PC-9 (cell line): ENCODE results near the gene NPHP4. TPM values are rescaled to one million over a fixed set of nuclear protein-coding genes. Genes with fewer than 3 reads are reported as not detected.

ENCODE experiments used
- BruUV-seq: library from RNA; stranded (reverse); fragments of 400-500 nt; replicated peaks from 2 replicates; lab custom pipeline; 2021; lab: Mats Ljungman, UMichigan
- CTCF ChIA-PET: fragments of 300-600 bp; sonication (Branson Sonifier 250); formaldehyde crosslinking; loops from one replicate; lab custom pipeline; 2022; ENCODE audit warnings: antibody characterized with exemption; lab: Charles Lee
- POLR2A ChIA-PET: fragments of 300-600 bp; sonication (Branson Sonifier 250); formaldehyde crosslinking; loops from one replicate; lab custom pipeline; 2022; ENCODE audit warnings: antibody characterized with exemption; ENCODE audit not compliant: unreplicated experiment; lab: Charles Lee
- DNase-seq, 2 experiments: peaks; one replicate each; pipeline versions ENCODE4 v3.0.0 to v3.0.0-alpha.2; 2015 to 2022; ENCODE audit warnings: mixed read lengths in 1 of 2
- H2AFZ ChIP-seq: fragments of 200-600 bp; sonication (generic); 2 replicates; pipeline ENCODE4 v1.8.1; 2017; ENCODE audit warnings: antibody characterized with exemption
- H3F3A ChIP-seq: fragments of 200-600 bp; sonication (generic); 2 replicates; pipeline ENCODE4 v1.8.1; 2017; ENCODE audit warnings: antibody characterized with exemption, mild to moderate bottlenecking, low read depth; ENCODE audit not compliant: insufficient read depth
- H3K27ac ChIP-seq: fragments of 200-600 bp; sonication (generic); 2 replicates; pipeline ENCODE4 v1.6.1; 2016; ENCODE audit warnings: mixed run types
- H3K27me3 ChIP-seq: fragments of 200-600 bp; sonication (generic); 2 replicates; pipeline ENCODE4 v1.6.1; 2016; ENCODE audit warnings: low read depth, mixed run types; ENCODE audit not compliant: insufficient read depth
- H3K36me3 ChIP-seq: fragments of 200-600 bp; sonication (generic); 2 replicates; pipeline ENCODE4 v1.6.1; 2016; ENCODE audit warnings: low read depth, mixed run types
- H3K4me1 ChIP-seq: fragments of 200-600 bp; sonication (generic); replicated peaks from 2 replicates; pipeline ENCODE4 v1.6.1; 2016; ENCODE audit warnings: mixed run types; ENCODE audit not compliant: insufficient read depth
- H3K4me2 ChIP-seq: fragments of 200-600 bp; sonication (generic); 2 replicates; pipeline ENCODE4 v1.6.1; 2017; ENCODE audit warnings: mixed run types
- H3K4me3 ChIP-seq: fragments of 200-600 bp; sonication (generic); 2 replicates; pipeline ENCODE4 v1.6.1; 2016; ENCODE audit warnings: mixed run types
- H3K79me2 ChIP-seq: fragments of 200-600 bp; sonication (generic); 2 replicates; pipeline ENCODE4 v1.6.1; 2017; ENCODE audit warnings: low read depth, mixed run types
- H3K9me2 ChIP-seq: fragments of 200-600 bp; sonication (generic); 2 replicates; pipeline ENCODE4 v1.8.1; 2017; ENCODE audit warnings: mild to moderate bottlenecking; ENCODE audit not compliant: insufficient read depth
- H3K9me3 ChIP-seq: fragments of 200-600 bp; sonication (generic); 2 replicates; pipeline ENCODE4 v1.8.1; 2016; ENCODE audit warnings: low read depth; ENCODE audit not compliant: insufficient read depth
- H4K20me1 ChIP-seq: fragments of 200-600 bp; sonication (generic); 2 replicates; pipeline ENCODE4 v1.8.1; 2017; ENCODE audit not compliant: insufficient read depth
- EZH2 ChIP-seq: fragments of 200-600 bp; sonication (generic); IDR thresholded peaks from 2 replicates; pipeline ENCODE4 v1.8.0; 2017; ENCODE audit warnings: antibody characterized with exemption, low read depth
- intact Hi-C: fragments of 100-400 bp; cut with micrococcal nuclease; formaldehyde crosslinking; loops from one replicate; pipeline ENCODE4 v1.10.0; 2022; ENCODE audit not compliant: unreplicated experiment
- total RNA-seq: library from RNA; stranded (reverse); gene quantifications from 2 replicates; pipeline ENCODE4 v1.2.3, GENCODE V29; 2021
- TF ChIP-seq, protein P1 (sequence below): fragments of 200-600 bp; sonication (generic); conservative IDR thresholded peaks from 2 replicates; pipeline ENCODE4 v1.6.1; 2017; ENCODE audit warnings: mixed run types, antibody characterized with exemption, mild to moderate bottlenecking, moderate library complexity

The NPHP4 gene
- total RNA-seq, 1 experiment from 2014 or later = 17.9 TPM

DNA sequence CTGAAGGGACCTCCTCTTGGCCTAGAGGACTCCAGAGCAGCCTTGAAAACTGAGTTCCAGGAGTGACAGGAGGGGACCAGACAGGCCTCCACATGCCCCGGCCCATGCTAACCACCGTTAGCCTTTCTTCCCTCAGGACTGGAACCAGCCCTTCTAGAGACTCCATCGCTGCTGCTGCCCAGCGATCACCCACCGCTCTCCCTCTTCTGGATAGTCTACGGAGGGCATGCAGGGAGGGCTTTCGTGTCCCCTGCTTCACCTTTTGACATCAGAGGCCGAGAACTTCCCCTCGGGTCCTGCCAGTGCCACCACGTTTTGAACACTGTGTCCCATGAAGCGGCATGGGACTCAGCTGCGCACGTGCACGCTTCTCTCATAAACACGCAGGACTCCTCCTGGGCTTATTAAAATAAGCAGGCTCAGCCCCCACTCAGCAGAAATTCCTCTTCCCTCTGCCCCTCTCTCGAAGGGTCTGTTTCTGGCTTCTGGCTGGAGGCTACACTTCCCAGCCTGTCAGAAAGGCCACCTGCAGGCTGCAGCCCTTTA is 26.6 kb downstream of the NPHP4 start:
- H3K36me3 ChIP-seq = no peaks in the 10 kb centered on the region
- CTCF ChIA-PET = no interaction called here

DNA sequence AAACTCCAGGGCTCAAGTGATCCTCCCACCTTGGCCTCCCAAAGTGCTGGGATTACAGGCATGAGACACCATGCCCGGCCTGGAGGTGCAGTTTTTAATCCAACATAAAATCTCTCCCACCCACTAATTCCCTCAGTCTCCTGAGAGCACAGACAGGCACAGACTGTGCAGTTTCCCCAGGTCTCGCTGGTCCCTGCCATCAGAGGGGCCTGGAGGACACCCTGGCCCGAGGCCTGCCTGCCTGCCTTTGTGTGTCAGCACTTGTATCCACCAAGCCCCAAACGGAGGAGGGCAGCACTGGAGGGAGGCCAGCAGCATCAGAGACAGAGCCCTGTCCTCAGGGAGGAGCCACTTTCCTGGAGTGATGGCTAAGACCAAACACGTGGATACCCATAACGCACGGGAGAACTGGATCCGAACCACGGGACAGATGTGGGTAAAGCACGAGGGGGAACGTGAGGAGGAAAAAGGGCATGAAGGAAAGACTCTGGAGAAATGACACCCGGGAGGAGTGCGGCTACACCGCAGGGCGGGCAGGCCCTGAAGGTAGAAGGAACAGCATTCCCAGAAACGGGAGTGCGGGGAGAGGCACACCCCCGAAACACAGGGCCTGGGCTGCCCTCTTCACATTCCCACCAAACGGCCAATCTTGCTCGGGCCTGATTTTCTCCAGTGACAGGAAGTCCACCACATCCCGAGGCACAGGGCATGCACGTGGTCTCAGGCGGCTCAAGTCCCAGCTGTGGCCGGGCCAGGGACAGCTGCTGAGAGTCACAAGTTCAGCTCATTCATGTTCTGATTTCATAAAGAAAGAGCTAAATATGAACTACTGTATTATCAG is 29.7 kb downstream of the NPHP4 start:
- no peaks in the 10 kb centered on the region for H3F3A ChIP-seq
- H3K9me3 ChIP-seq = no peaks in the 10 kb centered on the region
- ChIA-PET POLR2A (no interaction called here), CTCF (no interaction called here)
- intact Hi-C loops = no loop called here
- no TSS peak for BruUV-seq
- no peaks in the 10 kb centered on the region for H3K27me3 ChIP-seq
- no peaks in the 10 kb centered on the region for H4K20me1 ChIP-seq
- H3K4me1 ChIP-seq = no peaks in the 10 kb centered on the region
- no peak for DNase-seq
- no peak overlapping the region for H3K27ac ChIP-seq
- no peak overlapping the region for H3K4me2 ChIP-seq
- TF ChIP-seq EZH2 = no peak
- TF ChIP-seq, protein P1, sequence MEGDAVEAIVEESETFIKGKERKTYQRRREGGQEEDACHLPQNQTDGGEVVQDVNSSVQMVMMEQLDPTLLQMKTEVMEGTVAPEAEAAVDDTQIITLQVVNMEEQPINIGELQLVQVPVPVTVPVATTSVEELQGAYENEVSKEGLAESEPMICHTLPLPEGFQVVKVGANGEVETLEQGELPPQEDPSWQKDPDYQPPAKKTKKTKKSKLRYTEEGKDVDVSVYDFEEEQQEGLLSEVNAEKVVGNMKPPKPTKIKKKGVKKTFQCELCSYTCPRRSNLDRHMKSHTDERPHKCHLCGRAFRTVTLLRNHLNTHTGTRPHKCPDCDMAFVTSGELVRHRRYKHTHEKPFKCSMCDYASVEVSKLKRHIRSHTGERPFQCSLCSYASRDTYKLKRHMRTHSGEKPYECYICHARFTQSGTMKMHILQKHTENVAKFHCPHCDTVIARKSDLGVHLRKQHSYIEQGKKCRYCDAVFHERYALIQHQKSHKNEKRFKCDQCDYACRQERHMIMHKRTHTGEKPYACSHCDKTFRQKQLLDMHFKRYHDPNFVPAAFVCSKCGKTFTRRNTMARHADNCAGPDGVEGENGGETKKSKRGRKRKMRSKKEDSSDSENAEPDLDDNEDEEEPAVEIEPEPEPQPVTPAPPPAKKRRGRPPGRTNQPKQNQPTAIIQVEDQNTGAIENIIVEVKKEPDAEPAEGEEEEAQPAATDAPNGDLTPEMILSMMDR = no peak
- no peaks in the 10 kb centered on the region for H3K36me3 ChIP-seq
- no peak overlapping the region for H3K4me3 ChIP-seq
- no peaks in the 10 kb centered on the region for H3K79me2 ChIP-seq
- no peaks in the 10 kb centered on the region for H3K9me2 ChIP-seq
- no peak overlapping the region for H2AFZ ChIP-seq

More for the DNA sequence above, 26.6 kb downstream of the NPHP4 start:
- POLR2A ChIA-PET = no interaction called here
- Histone ChIP-seq H3K9me2 (no peaks in the 10 kb centered on the region), H3F3A (no peaks in the 10 kb centered on the region), H3K79me2 (no peaks in the 10 kb centered on the region), H3K4me1 (no peaks in the 10 kb centered on the region), H4K20me1 (no peaks in the 10 kb centered on the region), H3K9me3 (no peaks in the 10 kb centered on the region), H3K4me2 (no peak overlapping the region), H2AFZ (no peak overlapping the region), H3K27me3 (no peaks in the 10 kb centered on the region), H3K4me3 (no peak overlapping the region), H3K27ac (no peak overlapping the region)
- no TSS peak for BruUV-seq
- intact Hi-C loops = no loop called here
- TF ChIP-seq EZH2 = no peak
- TF ChIP-seq, protein P1 = no peak
- DNase-seq = no peak

DNA sequence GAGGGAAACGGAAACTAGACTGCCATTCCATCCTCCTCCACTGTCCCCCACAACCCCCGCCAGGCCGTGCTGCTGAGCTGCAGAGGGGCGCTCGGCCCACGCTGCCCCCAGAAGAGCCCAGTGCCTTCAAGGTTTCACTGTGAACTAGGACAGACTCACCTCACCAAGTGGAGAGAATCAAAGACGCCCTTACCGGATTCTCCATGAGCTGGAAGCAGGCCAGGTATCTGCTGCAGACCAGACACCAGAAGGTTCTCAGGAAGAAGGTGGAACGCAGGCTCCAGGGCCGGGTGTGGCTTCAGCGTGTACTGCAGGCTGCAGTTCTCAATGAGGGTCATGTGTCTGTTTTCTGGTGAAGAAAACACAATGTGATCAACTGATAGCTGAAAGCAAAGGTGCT is 30.6 kb downstream of the NPHP4 start:
- TF ChIP-seq EZH2 = no peak
- TF ChIP-seq, protein P1 = no peak
- Histone ChIP-seq H3K36me3 (no peaks in the 10 kb centered on the region), H3K9me2 (no peaks in the 10 kb centered on the region), H3K27me3 (no peaks in the 10 kb centered on the region), H3K27ac (no peak overlapping the region), H3K9me3 (no peaks in the 10 kb centered on the region), H3K4me3 (no peak overlapping the region), H3K4me2 (no peak overlapping the region), H3K79me2 (no peaks in the 10 kb centered on the region), H4K20me1 (no peaks in the 10 kb centered on the region), H3K4me1 (no peaks in the 10 kb centered on the region), H3F3A (no peaks in the 10 kb centered on the region), H2AFZ (no peak overlapping the region)
- no TSS peak for BruUV-seq
- CTCF ChIA-PET = no interaction called here
- intact Hi-C loops = no loop called here
- DNase-seq = no peak
- POLR2A ChIA-PET = no interaction called here
